ENCODE measurements around the gene RIBC2.
A peak's percentile ranks its signal among the peaks of the same experiment; 100 is the strongest.
"Not testable (repeated sequence)": the region's sequence is repeated elsewhere in the genome, so short reads cannot be mapped to it uniquely, and the experiment has no call there.

Gene RIBC2

DNA sequence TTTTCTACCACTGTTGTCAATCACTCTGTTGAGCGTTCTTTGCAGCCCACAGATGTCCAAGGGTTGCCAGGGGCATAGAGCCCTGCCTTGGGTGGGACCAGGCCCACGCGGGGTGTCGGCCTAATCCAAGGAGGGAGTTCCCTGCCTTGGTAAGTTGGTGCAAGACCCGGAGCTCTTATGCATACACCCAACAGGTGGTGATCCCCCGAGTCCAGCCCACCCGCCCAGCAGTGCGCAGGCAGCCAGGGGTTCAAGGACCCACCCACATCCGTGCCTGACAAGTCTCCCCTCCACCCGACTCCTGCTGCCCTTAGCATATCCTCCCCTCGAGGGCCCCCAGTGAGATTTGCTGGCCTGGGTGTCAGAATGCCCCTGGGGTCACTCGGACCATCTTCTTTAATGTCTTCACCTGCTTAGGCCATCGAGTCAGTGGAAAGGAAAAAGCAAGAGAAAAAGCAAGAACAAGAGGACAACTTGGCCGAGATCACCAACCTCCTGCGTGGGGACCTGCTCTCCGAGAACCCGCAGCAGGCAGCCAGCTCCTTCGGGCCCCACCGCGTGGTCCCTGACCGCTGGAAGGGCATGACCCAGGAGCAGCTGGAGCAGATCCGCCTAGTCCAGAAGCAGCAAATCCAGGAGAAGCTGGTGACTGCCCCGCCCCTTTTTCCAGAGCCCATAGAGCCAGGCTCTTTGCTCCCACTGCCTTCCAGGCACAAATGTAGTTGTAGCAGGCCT is 12.2 kb downstream of the RIBC2 start:
- DNase-seq = no peak

GRCh38 chr22:45426387-45426786 is 12.9 kb downstream of the RIBC2 start:
- DNase-seq = no peak

DNA sequence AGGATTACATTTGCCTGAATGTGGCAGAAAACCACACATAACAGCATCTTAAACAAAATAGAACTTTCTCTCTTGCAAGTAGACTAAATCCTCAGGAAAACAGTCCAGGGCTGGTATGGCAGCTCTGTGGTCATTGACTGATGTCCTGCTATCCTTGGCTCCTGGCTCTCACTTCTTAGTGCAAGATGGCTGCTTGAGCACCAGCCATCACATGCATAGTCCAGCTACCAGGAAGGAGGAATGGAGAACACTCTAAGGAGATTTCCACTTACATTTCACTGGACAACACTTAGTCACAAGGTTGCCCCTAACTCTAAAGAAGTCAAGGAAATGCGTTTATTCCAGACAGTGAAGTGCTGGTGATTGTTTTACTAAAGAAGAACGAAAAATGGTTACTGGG is 13.6 kb downstream of the RIBC2 start:
- no peak for DNase-seq

- DNase-seq = no peak
Measured at GRCh38 chr22:45428391-45429385, 15.2 kb downstream of the RIBC2 start.

DNA sequence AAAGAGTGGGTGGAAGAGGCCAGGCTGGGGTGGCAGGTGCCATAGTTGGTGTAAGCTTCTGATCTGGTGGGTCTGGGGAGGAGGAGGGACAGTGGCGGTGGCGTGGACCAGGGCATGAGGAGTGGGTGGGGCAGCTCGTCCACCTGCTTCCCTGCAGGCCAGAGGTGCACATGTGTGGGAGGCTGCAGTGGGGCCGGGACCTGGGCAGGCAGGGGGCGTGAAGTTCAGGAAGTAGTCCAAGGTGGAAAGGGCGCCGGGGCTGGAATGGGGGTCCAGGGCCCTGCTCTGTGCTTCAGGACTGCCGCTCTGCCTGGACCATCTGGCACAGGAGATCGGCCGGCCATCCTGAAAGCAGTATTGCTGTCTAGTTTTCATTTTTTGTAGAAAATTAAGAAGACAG is 15.9 kb downstream of the RIBC2 start:
- no peak for DNase-seq

DNA sequence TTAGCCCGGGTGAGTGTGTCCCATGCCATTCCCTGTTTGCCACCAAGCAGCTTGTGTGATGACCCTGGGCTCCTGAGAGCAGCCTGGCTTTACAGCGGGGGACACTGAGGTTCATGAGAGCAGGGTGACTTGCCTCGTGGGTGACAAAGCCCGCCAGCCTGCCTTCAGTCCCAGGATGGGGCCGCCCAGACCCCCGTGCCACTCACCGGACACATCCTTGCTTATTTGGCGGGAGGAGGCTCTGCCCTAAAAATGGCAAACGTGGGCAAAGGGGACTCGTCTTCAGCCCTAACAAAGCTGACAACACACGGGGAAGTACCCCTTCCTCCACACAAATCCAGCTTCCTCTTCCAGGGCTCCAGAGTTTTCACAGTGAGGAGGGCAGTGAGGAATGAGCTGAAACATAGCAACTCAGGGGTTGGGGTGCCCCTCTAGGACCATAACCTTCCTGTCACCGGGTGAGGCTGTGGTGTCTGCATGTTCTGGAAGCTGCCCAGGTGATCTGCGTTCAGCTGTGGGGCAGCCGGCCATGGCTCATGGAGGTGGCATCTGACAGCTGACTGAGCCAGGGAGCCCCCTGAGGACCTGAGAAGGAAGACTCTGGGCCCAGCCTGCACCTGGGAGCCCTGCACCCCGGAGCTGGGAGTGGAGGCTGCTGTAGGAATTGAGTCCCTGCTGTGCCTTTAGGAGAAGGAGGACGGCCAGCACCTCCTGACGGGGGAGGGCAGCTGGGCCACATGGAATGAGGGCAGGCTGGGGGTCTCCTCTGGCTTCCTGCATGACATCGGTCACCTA is 16.7 kb downstream of the RIBC2 start:
- no peak for DNase-seq

DNA sequence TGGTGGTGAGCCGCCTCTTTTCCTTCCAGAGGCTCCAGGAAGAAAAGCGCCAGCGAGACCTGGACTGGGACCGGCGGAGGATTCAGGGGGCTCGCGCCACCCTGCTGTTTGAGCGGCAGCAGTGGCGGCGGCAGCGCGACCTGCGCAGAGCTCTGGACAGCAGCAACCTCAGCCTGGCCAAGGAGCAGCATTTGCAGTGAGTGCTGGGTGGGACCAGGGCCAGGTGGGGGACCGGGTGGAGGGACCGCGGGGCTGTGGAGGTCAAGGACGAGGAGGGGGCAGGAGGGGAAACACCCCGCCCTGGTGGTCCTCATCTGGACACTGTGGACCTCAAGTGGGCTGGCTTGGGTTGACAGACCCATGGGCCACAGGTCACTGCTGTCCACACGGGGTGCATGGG is 17.4 kb downstream of the RIBC2 start:
- DNase-seq = no peak

- no peak for DNase-seq
Measured at GRCh38 chr22:45434981-45435380, 21.5 kb downstream of the RIBC2 start.

GRCh38 chr22:45435544-45436139 is 22.1 kb downstream of the RIBC2 start:
- DNase-seq = peak; percentile 90

GRCh38 chr22:45436871-45437517 is 23.5 kb downstream of the RIBC2 start:
- DNase-seq = not testable (repeated sequence)

- no peak for DNase-seq
Measured at GRCh38 chr22:45438336-45438735, 24.8 kb downstream of the RIBC2 start.

GRCh38 chr22:45440688-45441087 is 27.2 kb downstream of the RIBC2 start:
- DNase-seq = peak; percentile 21

DNA sequence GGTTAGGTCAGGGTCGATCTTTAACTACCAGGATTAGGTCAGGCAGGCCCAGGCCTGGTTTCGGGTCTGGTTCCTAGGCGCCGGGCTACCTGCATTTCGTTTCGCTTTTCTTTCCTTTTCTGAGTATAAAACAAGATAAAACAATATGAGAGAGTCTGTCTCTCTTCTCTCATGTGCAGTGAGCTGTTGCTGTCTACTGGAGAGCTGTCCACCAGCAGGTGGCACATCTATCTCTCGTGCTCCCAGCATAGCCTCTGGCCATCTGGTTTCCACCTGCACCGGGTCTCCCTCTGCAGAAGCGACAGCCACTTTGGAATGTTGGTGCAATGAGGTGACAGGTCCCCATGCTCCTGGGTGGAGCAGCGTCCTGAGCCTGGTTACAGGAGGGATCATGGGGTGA is 27.6 kb downstream of the RIBC2 start:
- DNase-seq = peak; percentile 41

GRCh38 chr22:45442116-45442515 is 28.6 kb downstream of the RIBC2 start:
- DNase-seq = no peak

DNA sequence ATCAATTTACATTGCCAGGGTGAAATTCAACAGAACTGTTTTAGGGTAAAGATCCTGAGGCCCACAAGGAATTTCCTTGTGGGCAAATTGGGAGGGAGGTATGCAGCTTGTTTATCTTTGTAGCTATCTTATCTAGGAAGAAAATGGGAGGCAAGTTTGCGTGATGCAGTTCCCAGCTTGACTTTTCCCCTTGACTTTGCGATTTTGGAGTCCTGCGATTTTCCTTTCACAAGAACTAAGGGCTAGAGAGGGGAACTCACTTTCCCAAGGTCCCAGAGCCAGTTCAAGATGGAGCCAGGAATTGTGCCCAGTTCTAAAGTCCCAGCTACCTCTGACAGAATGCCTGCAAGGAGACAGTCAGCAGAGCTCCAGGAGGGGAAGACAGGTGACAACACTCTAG is 30.7 kb downstream of the RIBC2 start:
- no peak for DNase-seq

GRCh38 chr22:45445031-45445710 is 31.7 kb downstream of the RIBC2 start:
- no peak for DNase-seq

DNA sequence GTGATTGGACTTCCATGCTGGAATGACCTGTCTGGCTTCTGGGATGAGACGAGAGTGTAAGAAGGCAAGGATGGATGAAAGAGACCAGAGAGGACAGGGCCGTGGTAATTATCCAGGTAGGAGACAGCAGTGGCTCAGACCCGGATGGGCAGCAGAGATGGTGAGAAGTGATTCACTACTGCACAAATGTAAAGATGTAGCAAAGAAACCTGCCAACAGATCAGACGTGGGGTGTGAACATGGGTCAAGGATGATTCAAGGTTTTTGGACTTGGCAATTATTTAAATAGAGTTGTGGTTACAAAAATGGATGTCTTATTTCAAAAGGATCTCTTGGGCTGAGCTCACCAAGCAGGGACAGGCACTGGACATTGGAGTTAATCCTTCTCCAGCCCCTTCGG is 32.7 kb downstream of the RIBC2 start:
- no peak for DNase-seq

DNA sequence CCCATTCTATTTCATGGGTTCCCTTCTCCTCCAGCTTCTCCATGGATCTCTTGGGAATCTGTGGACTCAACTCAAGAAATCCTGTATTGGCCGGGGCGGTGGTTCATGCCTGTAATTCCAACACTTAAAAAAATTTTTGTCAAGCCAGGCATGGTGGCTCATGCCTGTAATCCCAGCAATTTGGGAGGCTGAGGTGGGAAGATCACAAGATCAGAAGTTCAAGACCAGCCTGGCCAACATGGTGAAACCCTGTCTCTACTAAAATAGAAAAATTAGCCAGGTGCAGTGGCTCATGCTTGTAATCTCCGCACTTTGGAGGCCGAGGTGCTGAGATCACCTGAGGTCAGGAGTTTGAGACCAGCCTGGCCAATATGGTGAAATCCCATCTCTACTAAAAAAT is 34.1 kb downstream of the RIBC2 start:
- not testable (repeated sequence) for DNase-seq

DNA sequence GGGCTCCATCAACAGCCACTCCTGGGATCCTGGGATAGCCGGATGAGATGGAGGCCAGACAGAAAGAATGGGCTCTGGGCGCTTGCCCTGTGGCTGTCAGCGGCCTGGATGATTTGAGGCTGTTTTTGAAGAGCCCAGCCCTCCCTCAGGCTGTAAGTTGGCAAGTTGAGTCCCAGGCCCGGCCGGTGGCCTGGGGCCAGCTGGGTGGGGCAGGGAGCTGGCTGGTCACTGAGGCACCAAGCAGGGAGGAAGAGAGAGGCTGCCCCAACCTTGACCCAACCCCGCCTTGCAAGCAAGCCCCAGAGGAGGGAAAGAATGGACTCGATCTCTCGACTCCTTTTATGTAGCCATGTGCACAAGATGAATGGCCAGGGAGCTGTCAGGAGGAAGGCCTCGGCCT is 34.9 kb downstream of the RIBC2 start:
- DNase-seq = no peak

DNA sequence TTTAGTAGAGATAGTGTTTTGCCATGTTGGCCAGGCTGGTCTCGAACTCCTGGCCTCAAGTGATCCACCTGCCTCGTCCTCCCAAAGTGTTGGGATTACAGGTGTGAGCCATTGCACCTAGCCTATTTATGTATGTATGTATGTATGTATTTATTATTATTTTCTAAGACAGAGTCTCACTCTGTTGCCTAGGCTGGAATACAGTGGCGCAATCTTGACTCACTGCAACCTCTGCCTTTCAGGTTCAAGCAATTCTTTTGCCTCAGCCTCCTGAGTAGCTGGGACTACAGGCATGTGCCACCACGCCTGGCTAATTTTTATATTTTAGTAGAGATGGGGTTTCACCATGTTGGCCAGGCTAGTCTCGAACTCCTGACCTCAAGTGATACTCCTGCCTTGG is 35.9 kb downstream of the RIBC2 start:
- not testable (repeated sequence) for DNase-seq

GRCh38 chr22:45450101-45450785 is 36.8 kb downstream of the RIBC2 start:
- no peak for DNase-seq
